HepG2 (cell line): ENCODE data around the gene DNM1. TPM values are rescaled to one million over a fixed set of nuclear protein-coding genes. Genes with fewer than 3 reads are reported as not detected.

ENCODE experiments used
- ATAC-seq: fragments of 200-7000 bp; cut with Tn5 transposase; 3 replicates; pipeline ENCODE4 v1.9.1; 2020; ENCODE audit warnings: mild to moderate bottlenecking, moderate library complexity
- BruUV-seq: library from RNA; stranded (reverse); fragments of 400-500 nt; replicated peaks from 2 replicates; lab custom pipeline; 2021; lab: Mats Ljungman, UMichigan
- CTCF ChIA-PET: fragments of 300-600 bp; formaldehyde crosslinking; extraction: SDS; loops from one replicate; lab custom pipeline; 2021; ENCODE audit warnings: low total read pairs, inconsistent platforms, low intra/inter-chr PET ratio; lab: Yijun Ruan, JAX
- POLR2A ChIA-PET: fragments of 350-600 bp; sonication (Branson Sonifier 250); formaldehyde crosslinking; loops from one replicate; lab custom pipeline; 2020; ENCODE audit warnings: antibody characterized with exemption, inconsistent platforms; lab: Yijun Ruan, JAX
- DNase-seq: peaks from one replicate; pipeline ENCODE4 v3.0.0-alpha.2; 2015; ENCODE audit warnings: low spot score
- FAIRE-seq: peaks from 3 replicates; lab custom pipeline; 2011; peaks lifted over from hg19 to GRCh38; lab: Jason Lieb, UNC
- H2AFZ ChIP-seq: one replicate; pipeline ENCODE4 v1.6.1; 2011; ENCODE audit warnings: low read length, inconsistent platforms
- H3K27ac ChIP-seq: fragments of 300-600 bp; 3 replicates; pipeline ENCODE4 v1.8.0; 2011; ENCODE audit warnings: mixed run types, mild to moderate bottlenecking, mixed read lengths, low read length, inconsistent platforms; ENCODE audit not compliant: insufficient read depth; ENCODE audit errors: extremely low read length
- H3K27me3 ChIP-seq, 2 experiments: fragments of 200-600 bp in 1 of 2; 2 replicates in 1 of 2; 3 replicates in 1 of 2; pipeline versions ENCODE4 v1.6.0 to v1.8.0; 2011; ENCODE audit warnings: low read length in 2 of 2, mild to moderate bottlenecking in 2 of 2, moderate library complexity in 2 of 2, inconsistent platforms in 1 of 2; ENCODE audit not compliant: insufficient read depth in 2 of 2, control insufficient read depth in 1 of 2
- H3K36me3 ChIP-seq, 2 experiments: fragments of 200-600 bp in 1 of 2; replicated peaks in 1 of 2; 2 replicates in 1 of 2; 3 replicates in 1 of 2; pipeline versions ENCODE4 v1.5.1 to v1.8.0; 2011; ENCODE audit warnings: low read length in 2 of 2, inconsistent platforms in 1 of 2; ENCODE audit not compliant: insufficient read depth in 2 of 2, control insufficient read depth in 1 of 2
- H3K4me1 ChIP-seq: 2 replicates; pipeline ENCODE4 v1.5.1; 2012; ENCODE audit warnings: low read length, inconsistent platforms; ENCODE audit not compliant: insufficient read depth
- H3K4me2 ChIP-seq: 2 replicates; pipeline ENCODE4 v1.6.0; 2011; ENCODE audit warnings: low read depth, low read length, inconsistent platforms
- H3K4me3 ChIP-seq, 3 experiments: fragments of 200-600 bp in 1 of 3; sonication (generic), shearing (Covaris generic) in 1 of 3; replicated peaks in 1 of 3; 2 replicates each; pipeline ENCODE4 v1.5.1; 2011 to 2016; ENCODE audit warnings: low read length in 3 of 3, inconsistent platforms in 2 of 3, low read depth in 2 of 3, mild to moderate bottlenecking in 2 of 3, control low read depth in 1 of 3, mixed read lengths in 1 of 3; ENCODE audit not compliant: insufficient read depth in 1 of 3
- H3K79me2 ChIP-seq: one replicate; pipeline ENCODE4 v1.6.1; 2011; ENCODE audit warnings: low read length, inconsistent platforms; ENCODE audit not compliant: insufficient read depth
- H3K9ac ChIP-seq: 2 replicates; pipeline ENCODE4 v1.6.0; 2011; ENCODE audit warnings: mild to moderate bottlenecking, low read depth, low read length, inconsistent platforms; ENCODE audit not compliant: insufficient read depth
- H3K9me3 ChIP-seq: 2 replicates; pipeline ENCODE4 v1.5.1; 2012; ENCODE audit warnings: mild to moderate bottlenecking, low read length
- H4K20me1 ChIP-seq: 2 replicates; pipeline ENCODE4 v1.6.0; 2011; ENCODE audit warnings: inconsistent platforms, mild to moderate bottlenecking, low read length, moderate library complexity; ENCODE audit not compliant: insufficient read depth
- ARID2 ChIP-seq: sonication (generic); formaldehyde crosslinking; IDR thresholded peaks from 2 replicates; pipeline ENCODE4 v1.8.1; 2022; ENCODE audit warnings: mild to moderate bottlenecking, missing genetic modification reagents, borderline replicate concordance
- KAT2B ChIP-seq: fragments of 150-350 bp; IDR thresholded peaks from 2 replicates; pipeline ENCODE4 v1.6.1; 2014; ENCODE audit warnings: low read depth, low read length, borderline replicate concordance
- NR2F1 ChIP-seq, 2 experiments: fragments of 450-650 bp in 1 of 2; formaldehyde crosslinking in 1 of 2; IDR thresholded peaks; 2 replicates each; pipeline versions ENCODE4 v1.5.0 to v1.6.1; 2016 to 2020; ENCODE audit warnings: mild to moderate bottlenecking in 1 of 2, missing compliant biosample characterization in 1 of 2, missing genetic modification reagents in 1 of 2, moderate library complexity in 1 of 2
- NR2F6 ChIP-seq, 2 experiments: IDR thresholded peaks; 2 replicates each; pipeline ENCODE4 v1.6.1; 2016; ENCODE audit warnings: antibody characterized with exemption in 1 of 2, mild to moderate bottlenecking in 1 of 2
- POLR2A ChIP-seq, 2 experiments: IDR thresholded peaks; 2 replicates each; pipeline ENCODE4 v1.6.1; 2011; ENCODE audit warnings: low read depth in 2 of 2, low read length in 2 of 2, mild to moderate bottlenecking in 1 of 2, moderate library complexity in 1 of 2; ENCODE audit not compliant: insufficient read depth in 1 of 2
- RARA ChIP-seq: IDR thresholded peaks from 2 replicates; pipeline ENCODE4 v1.6.1; 2016; ENCODE audit warnings: missing genetic modification reagents, missing compliant biosample characterization
- ZNF121 ChIP-seq: sonication (generic); formaldehyde crosslinking; IDR thresholded peaks from 2 replicates; pipeline ENCODE4 v1.5.0; 2020; ENCODE audit warnings: mild to moderate bottlenecking, missing genetic modification reagents
- WGBS: methylation state at CpG from one replicate; pipeline ENCODE4 v1.1.6; 2017; ENCODE audit warnings: low lambda C conversion rate; 5-methylcytosine and 5-hydroxymethylcytosine counted together
- in situ Hi-C: cut with HindIII; loops from 2 replicates; pipeline ENCODE4 v1.10.0; 2017; ENCODE audit warnings: low pct_unique_long_range_greater_than_20kb; ENCODE audit not compliant: extremely low pct_ligation_motif_present
- intact Hi-C: fragments of 100-400 bp; cut with micrococcal nuclease; formaldehyde crosslinking; loops from one replicate; pipeline ENCODE4 v1.10.0; 2022; ENCODE audit not compliant: unreplicated experiment
- polyA plus RNA-seq, 8 experiments: library from polyadenylated mRNA; depleted of rRNA in 3 of 8; stranded (reverse) in 7 of 8; unstranded in 1 of 8; fragments of >200 nt; fragmentation: Illumina TruSeq in 4 of 8; extraction: Trizol in 4 of 8; gene quantifications; 2 replicates each; pipeline versions ENCODE4 v1.2.1 to v1.2.3, GENCODE V29; 2011 to 2016; ENCODE audit warnings: low read depth in 4 of 8, missing spikeins in 1 of 8, mixed read lengths in 1 of 8; ENCODE audit not compliant: insufficient read depth in 1 of 8
- total RNA-seq, 5 experiments: library from RNA; depleted of rRNA; stranded (reverse); fragments of >200 nt; fragmentation: Illumina TruSeq; extraction: Trizol; gene quantifications; 2 replicates each; pipeline ENCODE4 v1.2.3, GENCODE V29; 2016; ENCODE audit warnings: low read depth in 1 of 5
- TF ChIP-seq, protein P1 (sequence below): sonication (generic); formaldehyde crosslinking; IDR thresholded peaks from 2 replicates; pipeline ENCODE4 v1.5.0; 2020; ENCODE audit warnings: mild to moderate bottlenecking, missing genetic modification reagents
- TF ChIP-seq, protein P2 (sequence below): sonication (generic); formaldehyde crosslinking; IDR thresholded peaks from 2 replicates; pipeline ENCODE4 v1.4.0; 2020; ENCODE audit warnings: missing genetic modification reagents
- TF ChIP-seq, protein P3 (sequence below): sonication (generic); formaldehyde crosslinking; IDR thresholded peaks from 2 replicates; pipeline ENCODE4 v1.5.1; 2020; ENCODE audit warnings: missing genetic modification reagents, mild to moderate bottlenecking, borderline replicate concordance

The DNM1 gene
- total and polyA plus RNA-seq, 2 of the 13 experiments (the other 11 are each of a cell fraction or from before 2014, with no cell fraction given) = 0.13 to 0.58 TPM

DNA sequence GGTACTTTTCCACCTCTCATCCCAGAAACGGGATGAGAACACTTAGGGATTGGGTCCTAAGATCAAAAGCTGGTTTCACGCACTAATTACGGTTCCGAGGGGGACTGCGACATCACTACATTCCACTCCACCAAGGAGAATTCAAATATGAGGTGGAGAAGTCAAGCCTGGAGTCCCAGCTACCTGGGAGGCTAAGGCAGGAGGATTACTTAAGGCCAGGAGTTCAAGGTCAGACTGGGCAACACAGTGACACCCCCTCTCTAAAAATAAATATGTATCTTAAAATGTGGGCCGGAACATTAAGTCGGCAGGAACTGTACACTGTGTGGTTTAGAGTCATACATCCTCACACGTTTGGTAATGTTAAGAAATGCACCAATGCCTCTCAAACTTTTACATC, 71.1 kb downstream of the DNM1 start:
- H4K20me1 ChIP-seq = 0 out of 2 replicates have a peak, but pooled peaks cover 5% of the 10 kb centered on the region
- no peak overlapping the region for H2AFZ ChIP-seq
- ChIA-PET POLR2A (interaction anchor here (1.0 kb wide), 1 partner anchor 67 kb away, joined by 3 read pairs; no protein-coding TSS in a partner anchor), CTCF (no interaction called here)
- no peak for FAIRE-seq
- H3K4me3 ChIP-seq = peak overlapping the region; percentile 3 to 98 (median 96); a peak in 4 of 6 replicates
- H3K36me3 ChIP-seq = peaks cover 8 to 28% of the 10 kb centered on the region in 2 experiments; a peak in 3 of 5 replicates
- H3K4me1 ChIP-seq = peaks cover 29% of the 10 kb centered on the region
- ATAC-seq = no peak
- H3K27me3 ChIP-seq = no peaks in the 10 kb centered on the region; a peak in 1 of 5 replicates
- peak overlapping the region; percentile 85 for H3K27ac ChIP-seq
- no peaks in the 10 kb centered on the region for H3K9me3 ChIP-seq
- in situ Hi-C loops = no loop called here
- 48% methylated on average over 8 of the region's 8 CpGs for WGBS
- H3K4me2 ChIP-seq = peak overlapping the region; percentile 85
- H3K79me2 ChIP-seq = peaks cover 30% of the 10 kb centered on the region
- no TSS peak for BruUV-seq
- no peak for DNase-seq
- peak overlapping the region; percentile 94 for H3K9ac ChIP-seq
- peak; percentile 48 for TF ChIP-seq RARA
- TF ChIP-seq NR2F1 (CRISPR knock-in tag; IDR thresholded peaks at IDR 0.05) = peak in 1 of 2 experiments; percentile 34; a peak in 1 of 4 replicates
- TF ChIP-seq POLR2A (IDR thresholded peaks at IDR 0.05; ENCODE audit: insufficient read depth in 1 of 2, low read depth in 2 of 2, low read length in 2 of 2) = 0 out of 4 replicates have a peak, but pooled peaks of 1 of the 2 experiments have one; percentile 30
- TF ChIP-seq, protein P1, sequence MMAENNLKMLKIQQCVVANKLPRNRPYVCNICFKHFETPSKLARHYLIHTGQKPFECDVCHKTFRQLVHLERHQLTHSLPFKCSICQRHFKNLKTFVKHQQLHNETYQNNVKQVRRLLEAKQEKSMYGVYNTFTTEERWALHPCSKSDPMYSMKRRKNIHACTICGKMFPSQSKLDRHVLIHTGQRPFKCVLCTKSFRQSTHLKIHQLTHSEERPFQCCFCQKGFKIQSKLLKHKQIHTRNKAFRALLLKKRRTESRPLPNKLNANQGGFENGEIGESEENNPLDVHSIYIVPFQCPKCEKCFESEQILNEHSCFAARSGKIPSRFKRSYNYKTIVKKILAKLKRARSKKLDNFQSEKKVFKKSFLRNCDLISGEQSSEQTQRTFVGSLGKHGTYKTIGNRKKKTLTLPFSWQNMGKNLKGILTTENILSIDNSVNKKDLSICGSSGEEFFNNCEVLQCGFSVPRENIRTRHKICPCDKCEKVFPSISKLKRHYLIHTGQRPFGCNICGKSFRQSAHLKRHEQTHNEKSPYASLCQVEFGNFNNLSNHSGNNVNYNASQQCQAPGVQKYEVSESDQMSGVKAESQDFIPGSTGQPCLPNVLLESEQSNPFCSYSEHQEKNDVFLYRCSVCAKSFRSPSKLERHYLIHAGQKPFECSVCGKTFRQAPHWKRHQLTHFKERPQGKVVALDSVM = peak; percentile 74; the same call in 1 of the 2 replicates
- TF ChIP-seq, protein P2, sequence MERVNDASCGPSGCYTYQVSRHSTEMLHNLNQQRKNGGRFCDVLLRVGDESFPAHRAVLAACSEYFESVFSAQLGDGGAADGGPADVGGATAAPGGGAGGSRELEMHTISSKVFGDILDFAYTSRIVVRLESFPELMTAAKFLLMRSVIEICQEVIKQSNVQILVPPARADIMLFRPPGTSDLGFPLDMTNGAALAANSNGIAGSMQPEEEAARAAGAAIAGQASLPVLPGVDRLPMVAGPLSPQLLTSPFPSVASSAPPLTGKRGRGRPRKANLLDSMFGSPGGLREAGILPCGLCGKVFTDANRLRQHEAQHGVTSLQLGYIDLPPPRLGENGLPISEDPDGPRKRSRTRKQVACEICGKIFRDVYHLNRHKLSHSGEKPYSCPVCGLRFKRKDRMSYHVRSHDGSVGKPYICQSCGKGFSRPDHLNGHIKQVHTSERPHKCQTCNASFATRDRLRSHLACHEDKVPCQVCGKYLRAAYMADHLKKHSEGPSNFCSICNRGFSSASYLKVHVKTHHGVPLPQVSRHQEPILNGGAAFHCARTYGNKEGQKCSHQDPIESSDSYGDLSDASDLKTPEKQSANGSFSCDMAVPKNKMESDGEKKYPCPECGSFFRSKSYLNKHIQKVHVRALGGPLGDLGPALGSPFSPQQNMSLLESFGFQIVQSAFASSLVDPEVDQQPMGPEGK = peak; percentile 39; the same call in 1 of the 2 replicates
- 0 out of 2 replicates have a peak, but pooled peaks have one; percentile 31 for TF ChIP-seq ARID2 (CRISPR knock-in tag)
- TF ChIP-seq, protein P3, sequence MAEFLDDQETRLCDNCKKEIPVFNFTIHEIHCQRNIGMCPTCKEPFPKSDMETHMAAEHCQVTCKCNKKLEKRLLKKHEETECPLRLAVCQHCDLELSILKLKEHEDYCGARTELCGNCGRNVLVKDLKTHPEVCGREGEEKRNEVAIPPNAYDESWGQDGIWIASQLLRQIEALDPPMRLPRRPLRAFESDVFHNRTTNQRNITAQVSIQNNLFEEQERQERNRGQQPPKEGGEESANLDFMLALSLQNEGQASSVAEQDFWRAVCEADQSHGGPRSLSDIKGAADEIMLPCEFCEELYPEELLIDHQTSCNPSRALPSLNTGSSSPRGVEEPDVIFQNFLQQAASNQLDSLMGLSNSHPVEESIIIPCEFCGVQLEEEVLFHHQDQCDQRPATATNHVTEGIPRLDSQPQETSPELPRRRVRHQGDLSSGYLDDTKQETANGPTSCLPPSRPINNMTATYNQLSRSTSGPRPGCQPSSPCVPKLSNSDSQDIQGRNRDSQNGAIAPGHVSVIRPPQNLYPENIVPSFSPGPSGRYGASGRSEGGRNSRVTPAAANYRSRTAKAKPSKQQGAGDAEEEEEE (CRISPR knock-in tag) = no peak
- TF ChIP-seq NR2F6 (IDR thresholded peaks at IDR 0.05) = peak; percentile 47; the same call in 1 of the 2 replicates
- peak; percentile 62 for TF ChIP-seq NR2F6 (CRISPR knock-in tag; IDR thresholded peaks at IDR 0.05)
- TF ChIP-seq ZNF121 (CRISPR knock-in tag) = peak; percentile 67
- no peak for TF ChIP-seq KAT2B
- intact Hi-C loops = no loop called here
